GM21717 (cell line): ENCODE results near the gene NPAS3.

Experiments used
- ATAC-seq: cut with Tn5 transposase; IDR thresholded peaks from one replicate; pipeline ENCODE4 v1.9.1; 2021; ENCODE audit warnings: mild to moderate bottlenecking, moderate library complexity; ENCODE audit not compliant: unreplicated experiment

NPAS3 gene

GRCh38 chr14:33163600-33163999, 224.9 kb downstream of the NPAS3 start:
- no peak for ATAC-seq

GRCh38 chr14:33165144-33165925, 226.7 kb downstream of the NPAS3 start:
- no peak for ATAC-seq

- no peak for ATAC-seq
Measured at GRCh38 chr14:33165926-33166289, 227.2 kb downstream of the NPAS3 start.

- no peak for ATAC-seq
Measured at GRCh38 chr14:33175951-33176350, 237.3 kb downstream of the NPAS3 start.

GRCh38 chr14:33184587-33184986, 245.9 kb downstream of the NPAS3 start:
- ATAC-seq, result no peak

- ATAC-seq, result no peak
Measured at GRCh38 chr14:33186656-33187055, 248.0 kb downstream of the NPAS3 start.

GRCh38 chr14:33188880-33189279, 250.2 kb downstream of the NPAS3 start:
- no peak for ATAC-seq

GRCh38 chr14:33191855-33192254, 253.2 kb downstream of the NPAS3 start:
- ATAC-seq, result no peak

- ATAC-seq, result no peak
Measured at GRCh38 chr14:33194551-33194950, 255.9 kb downstream of the NPAS3 start.

GRCh38 chr14:33198684-33199083, 260.0 kb downstream of the NPAS3 start:
- no peak for ATAC-seq

- no peak for ATAC-seq
Measured at GRCh38 chr14:33201116-33201515, 262.4 kb downstream of the NPAS3 start.

- no peak for ATAC-seq
Measured at GRCh38 chr14:33206981-33207380, 268.3 kb downstream of the NPAS3 start.

- ATAC-seq, result no peak
Measured at GRCh38 chr14:33207467-33208017, 268.9 kb downstream of the NPAS3 start.

- no peak for ATAC-seq
Measured at GRCh38 chr14:33210311-33210710, 271.6 kb downstream of the NPAS3 start.

GRCh38 chr14:33218026-33218425, 279.3 kb downstream of the NPAS3 start:
- no peak for ATAC-seq

GRCh38 chr14:33219957-33220356, 281.3 kb downstream of the NPAS3 start:
- no peak for ATAC-seq

- ATAC-seq, result no peak
Measured at GRCh38 chr14:33229269-33229929, 290.7 kb downstream of the NPAS3 start.

- no peak for ATAC-seq
Measured at GRCh38 chr14:33230021-33230420, 291.3 kb downstream of the NPAS3 start.

- ATAC-seq, result no peak
Measured at GRCh38 chr14:33232031-33232430, 293.4 kb downstream of the NPAS3 start.

GRCh38 chr14:33237115-33237740, 298.5 kb downstream of the NPAS3 start:
- no peak for ATAC-seq

- ATAC-seq, result no peak
Measured at GRCh38 chr14:33239465-33239864, 300.8 kb downstream of the NPAS3 start.

GRCh38 chr14:33240466-33240865, 301.8 kb downstream of the NPAS3 start:
- ATAC-seq, result no peak
